H1 (cell line): ENCODE data around the gene IRGQ.

ENCODE experiments used
- EGR1 ChIP-seq: IDR thresholded peaks from 2 replicates; pipeline ENCODE4 v1.6.1; 2011; ENCODE audit warnings: low read depth, low read length, borderline replicate concordance
- EZH2 ChIP-seq: fragments of 200-600 bp; sonication (generic); IDR thresholded peaks from 2 replicates; pipeline ENCODE4 v1.7.1; 2012; ENCODE audit warnings: low read depth, mild to moderate bottlenecking, moderate library complexity, low read length, inconsistent platforms; ENCODE audit not compliant: severe bottlenecking
- POLR2A ChIP-seq, 2 experiments: IDR thresholded peaks; 1 replicate in 1 of 2; 2 replicates in 1 of 2; pipeline ENCODE4 v1.6.1; 2011; ENCODE audit warnings: low read depth in 2 of 2, low read length in 2 of 2, mild to moderate bottlenecking in 2 of 2; ENCODE audit errors: control extremely low read depth in 1 of 2
- RAD21 ChIP-seq, 2 experiments: IDR thresholded peaks in 1 of 2; conservative IDR thresholded peaks in 1 of 2; 2 replicates each; pipeline ENCODE4 v1.6.1; 2011; ENCODE audit warnings: low read depth in 2 of 2, low read length in 2 of 2, improper control_type of control experiment in 1 of 2, inconsistent platforms in 1 of 2, mild to moderate bottlenecking in 1 of 2, moderate library complexity in 1 of 2
- RXRA ChIP-seq: IDR thresholded peaks from 2 replicates; pipeline ENCODE4 v1.6.1; 2011; ENCODE audit warnings: low read depth, mild to moderate bottlenecking, low read length, moderate library complexity; ENCODE audit not compliant: insufficient read depth
- TCF12 ChIP-seq: IDR thresholded peaks from 2 replicates; pipeline ENCODE4 v1.6.1; 2011; ENCODE audit warnings: low read depth, mild to moderate bottlenecking, low read length

GRCh38 chr19:43586346-43586745, 9.6 kb downstream of the IRGQ start:
- TF ChIP-seq TCF12 (no peak), POLR2A (IDR thresholded peaks at IDR 0.05; ENCODE audit: control extremely low read depth in 1 of 2, low read depth in 2 of 2, low read length in 2 of 2) (no peak), EGR1 (no peak), RAD21 (IDR thresholded peaks at IDR 0.05 in 1 of 2, conservative IDR thresholded peaks at IDR 0.05 in 1 of 2; ENCODE audit: low read depth in 2 of 2, low read length in 2 of 2) (no peak), RXRA (no peak), EZH2 (no peak)
